SK-N-SH treated with all-trans-retinoic acid at 6 μM for 48 hours (cell line): ENCODE data around the gene COL9A3.
"Not testable (repeated sequence)": the region's sequence is repeated elsewhere in the genome, so short reads cannot be mapped to it uniquely, and the experiment has no call there.

Experiments used
- ATAC-seq: fragments of 200-7000 bp; cut with Tn5 transposase; 3 replicates; pipeline ENCODE4 v1.9.1; 2020; ENCODE audit warnings: mild to moderate bottlenecking, moderate library complexity
- ARNTL ChIP-seq: fragments of 450-650 bp; formaldehyde crosslinking; IDR thresholded peaks from 2 replicates; pipeline ENCODE4 v1.5.0; 2020; ENCODE audit warnings: low read depth, mild to moderate bottlenecking, moderate library complexity, borderline replicate concordance
- BACH2 ChIP-seq: fragments of 250-450 bp; sonication (Bioruptor Pico); IDR thresholded peaks from 2 replicates; pipeline ENCODE4 v1.9.0; 2021; ENCODE audit warnings: mild to moderate bottlenecking, borderline replicate concordance
- ESRRG ChIP-seq: fragments of 250-450 bp; sonication (Bioruptor Pico); IDR thresholded peaks from 2 replicates; pipeline ENCODE4 v1.6.1; 2021; ENCODE audit warnings: mild to moderate bottlenecking
- GLIS3 ChIP-seq: fragments of 250-450 bp; sonication (Bioruptor Pico); IDR thresholded peaks from 2 replicates; pipeline ENCODE4 v1.5.0; 2020; ENCODE audit warnings: mild to moderate bottlenecking, moderate library complexity
- ISL1 ChIP-seq: fragments of 250-450 bp; sonication (Bioruptor Pico); IDR thresholded peaks from 2 replicates; pipeline ENCODE4 v2.1.2; 2022; ENCODE audit warnings: mild to moderate bottlenecking, moderate library complexity
- OSR1 ChIP-seq: fragments of 250-450 bp; sonication (Bioruptor Pico); IDR thresholded peaks from 2 replicates; pipeline ENCODE4 v1.8.0; 2022; ENCODE audit warnings: moderate library complexity, mild to moderate bottlenecking, inconsistent platforms
- SNAI2 ChIP-seq: fragments of 250-450 bp; sonication (Bioruptor Pico); IDR thresholded peaks from 2 replicates; pipeline ENCODE4 v1.5.0; 2020; ENCODE audit warnings: mild to moderate bottlenecking, moderate library complexity
- TOX ChIP-seq: fragments of 250-450 bp; sonication (Bioruptor Pico); IDR thresholded peaks from 2 replicates; pipeline ENCODE4 v1.8.0; 2021; ENCODE audit warnings: mild to moderate bottlenecking, moderate library complexity, borderline replicate concordance
- ZC3H10 ChIP-seq: fragments of 250-450 bp; sonication (Bioruptor Pico); IDR thresholded peaks from 2 replicates; pipeline ENCODE4 v1.5.1; 2021; ENCODE audit warnings: mild to moderate bottlenecking, moderate library complexity
- ZFP3 ChIP-seq: fragments of 250-450 bp; sonication (Bioruptor Pico); IDR thresholded peaks from 2 replicates; pipeline ENCODE4 v1.5.0; 2020; ENCODE audit warnings: mild to moderate bottlenecking, moderate library complexity
- ZNF70 ChIP-seq: fragments of 450-650 bp; formaldehyde crosslinking; IDR thresholded peaks from 2 replicates; pipeline ENCODE4 v1.5.0; 2020; ENCODE audit warnings: mild to moderate bottlenecking, moderate library complexity
- TF ChIP-seq, protein P1 (sequence below): fragments of 250-450 bp; sonication (Bioruptor Pico); IDR thresholded peaks from 2 replicates; pipeline ENCODE4 v1.5.0; 2020; ENCODE audit warnings: mild to moderate bottlenecking, moderate library complexity
- TF ChIP-seq, protein P2 (sequence below): fragments of 250-450 bp; sonication (Bioruptor Pico); IDR thresholded peaks from 2 replicates; pipeline ENCODE4 v1.5.1; 2020; ENCODE audit warnings: low read depth, mild to moderate bottlenecking, moderate library complexity
- TF ChIP-seq, protein P3 (sequence below): fragments of 250-450 bp; sonication (Bioruptor Pico); IDR thresholded peaks from 2 replicates; pipeline ENCODE4 v1.8.0; 2020; ENCODE audit warnings: mild to moderate bottlenecking, moderate library complexity, borderline replicate concordance

The COL9A3 gene

DNA sequence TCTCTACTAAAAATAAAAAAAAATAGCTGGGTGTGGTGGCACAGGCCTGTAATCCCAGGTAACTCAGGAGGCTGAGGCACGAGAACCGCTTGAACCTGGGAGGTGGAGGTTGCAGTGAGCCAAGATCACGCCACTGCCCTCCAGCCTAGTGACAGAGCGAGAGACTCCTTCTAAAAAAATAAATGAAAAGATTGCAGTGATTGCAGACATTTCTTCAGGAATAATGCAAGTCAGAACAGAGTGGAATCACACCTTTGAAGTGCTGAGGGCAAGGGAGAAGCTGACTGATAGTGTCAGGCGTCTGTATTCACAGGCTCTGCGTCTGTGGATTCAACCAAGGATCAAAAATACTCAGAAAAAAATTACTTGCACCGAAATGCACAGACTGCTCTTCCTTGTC lies 47.4 kb downstream of the COL9A3 start (continued):
- no peak for TF ChIP-seq TOX (CRISPR knock-in tag)
- no peak for TF ChIP-seq GLIS3 (CRISPR knock-in tag)
- TF ChIP-seq ESRRG (CRISPR knock-in tag): no peak
- no peak for TF ChIP-seq BACH2 (CRISPR knock-in tag)
- TF ChIP-seq, all 23 proteins: peak for 0

DNA sequence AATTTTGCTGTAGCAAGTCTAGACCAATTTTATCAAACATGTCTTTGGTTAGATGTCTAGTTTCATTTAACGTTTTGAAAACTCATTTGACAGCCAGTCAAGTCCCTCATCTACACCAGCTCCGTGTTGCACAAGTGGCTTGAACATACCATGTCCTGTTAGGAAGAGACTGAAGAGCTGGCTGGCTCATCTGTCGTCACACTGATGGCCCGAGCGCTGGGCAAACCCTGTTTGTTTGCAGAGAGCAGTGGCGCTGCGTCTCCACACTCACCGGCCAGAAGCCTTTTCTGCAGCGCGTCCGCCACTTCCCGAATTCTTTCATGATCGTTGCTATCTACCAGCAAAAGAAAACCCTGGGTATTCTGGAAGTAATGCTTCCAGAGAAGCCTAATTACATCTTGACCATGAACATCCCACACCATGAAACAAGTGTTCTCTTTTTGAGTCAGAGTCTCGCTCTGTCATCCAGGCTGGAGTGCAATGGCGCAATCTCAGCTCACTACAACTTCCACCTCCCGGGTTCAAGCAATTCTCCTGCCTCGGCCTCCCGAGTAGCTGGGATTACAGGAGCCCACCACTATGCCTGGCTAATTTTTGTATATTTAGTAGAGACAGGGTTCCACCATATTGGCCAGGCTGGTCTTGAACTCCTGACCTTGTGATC lies 55.5 kb downstream of the COL9A3 start:
- TF ChIP-seq, protein P1, sequence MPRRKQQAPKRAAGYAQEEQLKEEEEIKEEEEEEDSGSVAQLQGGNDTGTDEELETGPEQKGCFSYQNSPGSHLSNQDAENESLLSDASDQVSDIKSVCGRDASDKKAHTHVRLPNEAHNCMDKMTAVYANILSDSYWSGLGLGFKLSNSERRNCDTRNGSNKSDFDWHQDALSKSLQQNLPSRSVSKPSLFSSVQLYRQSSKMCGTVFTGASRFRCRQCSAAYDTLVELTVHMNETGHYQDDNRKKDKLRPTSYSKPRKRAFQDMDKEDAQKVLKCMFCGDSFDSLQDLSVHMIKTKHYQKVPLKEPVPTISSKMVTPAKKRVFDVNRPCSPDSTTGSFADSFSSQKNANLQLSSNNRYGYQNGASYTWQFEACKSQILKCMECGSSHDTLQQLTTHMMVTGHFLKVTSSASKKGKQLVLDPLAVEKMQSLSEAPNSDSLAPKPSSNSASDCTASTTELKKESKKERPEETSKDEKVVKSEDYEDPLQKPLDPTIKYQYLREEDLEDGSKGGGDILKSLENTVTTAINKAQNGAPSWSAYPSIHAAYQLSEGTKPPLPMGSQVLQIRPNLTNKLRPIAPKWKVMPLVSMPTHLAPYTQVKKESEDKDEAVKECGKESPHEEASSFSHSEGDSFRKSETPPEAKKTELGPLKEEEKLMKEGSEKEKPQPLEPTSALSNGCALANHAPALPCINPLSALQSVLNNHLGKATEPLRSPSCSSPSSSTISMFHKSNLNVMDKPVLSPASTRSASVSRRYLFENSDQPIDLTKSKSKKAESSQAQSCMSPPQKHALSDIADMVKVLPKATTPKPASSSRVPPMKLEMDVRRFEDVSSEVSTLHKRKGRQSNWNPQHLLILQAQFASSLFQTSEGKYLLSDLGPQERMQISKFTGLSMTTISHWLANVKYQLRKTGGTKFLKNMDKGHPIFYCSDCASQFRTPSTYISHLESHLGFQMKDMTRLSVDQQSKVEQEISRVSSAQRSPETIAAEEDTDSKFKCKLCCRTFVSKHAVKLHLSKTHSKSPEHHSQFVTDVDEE (CRISPR knock-in tag): no peak
- ATAC-seq: no peak

DNA sequence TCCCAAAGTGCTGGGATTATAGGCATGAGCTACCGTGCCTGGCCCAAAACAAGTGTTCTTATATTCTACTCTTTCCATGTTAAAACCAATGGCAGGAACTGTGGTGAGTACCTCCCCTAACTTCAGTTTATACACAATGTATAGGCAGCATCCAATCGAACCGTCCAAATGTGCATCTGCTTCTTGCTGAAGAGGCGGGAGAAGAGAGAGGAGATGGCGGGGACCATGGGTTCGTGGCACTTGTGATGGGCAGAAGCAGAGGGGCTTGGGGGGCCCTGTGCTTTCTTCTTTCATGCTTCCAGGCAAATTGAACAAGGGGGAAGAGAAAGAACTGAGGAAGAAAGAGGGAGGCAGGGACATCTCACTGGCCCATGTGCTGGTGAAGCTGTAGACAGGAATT lies 56.0 kb downstream of the COL9A3 start:
- ATAC-seq: no peak
- TF ChIP-seq, protein P2, sequence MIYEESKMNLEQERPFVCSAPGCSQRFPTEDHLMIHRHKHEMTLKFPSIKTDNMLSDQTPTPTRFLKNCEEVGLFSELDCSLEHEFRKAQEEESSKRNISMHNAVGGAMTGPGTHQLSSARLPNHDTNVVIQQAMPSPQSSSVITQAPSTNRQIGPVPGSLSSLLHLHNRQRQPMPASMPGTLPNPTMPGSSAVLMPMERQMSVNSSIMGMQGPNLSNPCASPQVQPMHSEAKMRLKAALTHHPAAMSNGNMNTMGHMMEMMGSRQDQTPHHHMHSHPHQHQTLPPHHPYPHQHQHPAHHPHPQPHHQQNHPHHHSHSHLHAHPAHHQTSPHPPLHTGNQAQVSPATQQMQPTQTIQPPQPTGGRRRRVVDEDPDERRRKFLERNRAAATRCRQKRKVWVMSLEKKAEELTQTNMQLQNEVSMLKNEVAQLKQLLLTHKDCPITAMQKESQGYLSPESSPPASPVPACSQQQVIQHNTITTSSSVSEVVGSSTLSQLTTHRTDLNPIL: no peak

DNA sequence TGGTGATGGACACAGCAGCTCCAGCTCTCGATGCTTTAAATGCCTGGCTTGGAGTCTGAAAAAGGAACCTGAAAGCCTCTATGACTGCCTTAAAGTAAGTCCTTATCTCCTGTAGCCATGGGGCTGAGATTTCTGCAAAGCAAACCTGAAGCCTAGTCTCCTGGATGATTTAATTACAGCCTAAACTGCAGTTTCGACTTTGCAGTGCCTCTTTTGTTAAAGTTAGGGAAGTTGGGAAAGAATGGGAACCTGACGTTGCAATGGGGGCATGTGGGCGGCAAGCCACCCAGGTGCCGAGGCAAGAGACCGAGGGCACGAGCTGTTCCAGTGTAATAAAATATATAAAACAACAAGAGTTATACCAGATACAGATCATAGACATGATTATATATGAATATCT lies 56.4 kb downstream of the COL9A3 start:
- ATAC-seq: no peak
- no peak for TF ChIP-seq ZFP3 (CRISPR knock-in tag)
- no peak for TF ChIP-seq ZNF70
- no peak for TF ChIP-seq ISL1 (CRISPR knock-in tag)
- no peak for TF ChIP-seq ARNTL (CRISPR knock-in tag)
- TF ChIP-seq TOX (CRISPR knock-in tag): no peak
- no peak for TF ChIP-seq ZC3H10
- TF ChIP-seq, protein P3, sequence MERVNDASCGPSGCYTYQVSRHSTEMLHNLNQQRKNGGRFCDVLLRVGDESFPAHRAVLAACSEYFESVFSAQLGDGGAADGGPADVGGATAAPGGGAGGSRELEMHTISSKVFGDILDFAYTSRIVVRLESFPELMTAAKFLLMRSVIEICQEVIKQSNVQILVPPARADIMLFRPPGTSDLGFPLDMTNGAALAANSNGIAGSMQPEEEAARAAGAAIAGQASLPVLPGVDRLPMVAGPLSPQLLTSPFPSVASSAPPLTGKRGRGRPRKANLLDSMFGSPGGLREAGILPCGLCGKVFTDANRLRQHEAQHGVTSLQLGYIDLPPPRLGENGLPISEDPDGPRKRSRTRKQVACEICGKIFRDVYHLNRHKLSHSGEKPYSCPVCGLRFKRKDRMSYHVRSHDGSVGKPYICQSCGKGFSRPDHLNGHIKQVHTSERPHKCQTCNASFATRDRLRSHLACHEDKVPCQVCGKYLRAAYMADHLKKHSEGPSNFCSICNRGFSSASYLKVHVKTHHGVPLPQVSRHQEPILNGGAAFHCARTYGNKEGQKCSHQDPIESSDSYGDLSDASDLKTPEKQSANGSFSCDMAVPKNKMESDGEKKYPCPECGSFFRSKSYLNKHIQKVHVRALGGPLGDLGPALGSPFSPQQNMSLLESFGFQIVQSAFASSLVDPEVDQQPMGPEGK (CRISPR knock-in tag): no peak
- TF ChIP-seq OSR1 (CRISPR knock-in tag): no peak
- TF ChIP-seq, all 23 proteins: peak for 0

DNA sequence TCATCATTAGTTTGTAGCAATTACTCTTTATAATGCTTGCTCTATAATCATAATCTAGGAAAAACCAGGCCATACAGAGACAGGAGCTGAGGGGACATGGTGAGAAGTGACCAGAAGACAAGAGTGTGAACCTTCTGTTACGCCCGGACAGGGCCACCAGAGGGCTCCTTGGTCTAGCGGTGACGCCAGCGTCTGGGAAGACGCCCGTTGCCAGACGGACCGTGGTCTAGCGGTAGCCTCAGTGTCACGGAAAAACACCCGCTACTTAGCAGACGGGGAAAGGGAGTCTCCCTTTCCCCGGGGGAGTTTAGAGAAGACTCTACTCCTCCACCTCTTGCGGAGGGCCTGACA lies 56.8 kb downstream of the COL9A3 start:
- ATAC-seq: not testable (repeated sequence)

DNA sequence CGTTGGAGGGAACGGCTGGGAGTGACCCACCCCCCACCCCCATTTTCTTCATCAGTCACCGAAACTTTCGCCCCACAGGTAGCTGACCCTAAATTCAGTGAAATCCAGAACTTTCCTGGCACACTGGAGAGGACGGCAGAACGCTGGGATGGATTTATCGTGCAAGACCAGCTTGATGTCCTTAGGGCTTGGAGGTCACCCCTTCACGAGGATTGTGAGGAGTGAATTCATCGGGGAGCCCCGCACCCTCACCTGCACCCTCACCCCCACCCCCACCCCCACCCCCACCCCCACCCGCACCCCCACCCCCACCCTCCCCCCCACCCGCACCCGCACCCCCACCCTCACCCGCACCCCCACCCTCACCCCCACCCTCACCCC lies 58.1 kb downstream of the COL9A3 start:
- TF ChIP-seq OSR1 (CRISPR knock-in tag): no peak
- TF ChIP-seq ISL1 (CRISPR knock-in tag): no peak
- TF ChIP-seq, protein P2: no peak
- TF ChIP-seq SNAI2: no peak
- no peak for ATAC-seq

DNA sequence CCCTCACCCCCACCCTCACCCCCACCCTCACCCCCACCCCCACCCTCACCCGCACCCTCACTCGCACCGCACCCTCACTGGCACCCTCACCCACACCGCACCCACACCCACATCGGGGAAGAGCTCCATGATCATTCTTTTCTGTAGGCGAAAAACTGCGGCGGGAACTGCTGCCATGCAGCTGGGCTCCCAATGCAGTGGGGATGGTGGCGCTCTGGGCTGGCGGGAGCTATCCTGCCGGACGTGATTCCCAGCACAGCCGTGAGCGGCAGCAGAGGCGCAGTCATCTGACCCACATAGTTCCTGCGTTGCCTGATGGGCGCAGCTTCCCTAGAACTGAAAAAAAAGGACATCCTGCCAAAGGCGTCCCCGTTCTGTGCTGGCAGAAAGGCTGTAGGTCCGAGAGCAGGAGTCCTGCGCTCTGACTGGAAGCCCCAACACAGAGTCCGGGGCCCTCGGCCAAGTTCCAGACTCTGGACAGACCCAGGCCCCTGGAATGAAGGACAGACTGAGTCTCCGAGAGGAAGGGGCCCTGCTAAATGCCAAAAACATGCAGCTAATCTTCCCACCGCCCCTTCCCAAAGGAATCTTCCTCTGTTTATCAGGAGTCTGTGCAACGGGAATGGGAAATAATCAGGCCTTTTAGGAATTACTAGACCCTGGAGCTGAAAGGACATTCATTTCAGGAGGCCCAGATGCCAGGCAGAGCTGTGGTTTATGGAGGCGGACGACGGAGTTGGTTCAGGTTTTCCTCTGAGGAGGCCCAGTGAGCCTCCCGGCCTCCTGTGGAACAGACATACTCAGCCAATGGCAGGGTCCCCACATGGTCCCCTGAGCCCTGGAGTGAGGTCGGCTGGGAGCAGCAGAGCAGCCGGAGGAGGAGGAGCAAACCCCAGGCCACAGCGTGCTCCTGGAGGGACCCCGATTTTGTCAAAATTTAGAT lies 58.8 kb downstream of the COL9A3 start:
- peak; percentile 99 for ATAC-seq
- TF ChIP-seq, protein P1 (CRISPR knock-in tag): peak; percentile 19; the same call in 1 of the 2 replicates
- no peak for TF ChIP-seq ZC3H10
